Measurements from ENCODE around the gene NTF3. TPM values are rescaled to one million over a fixed set of nuclear protein-coding genes. Genes with fewer than 3 reads are reported as not detected.

NTF3 gene
- total RNA-seq, 6 experiments from 2014 or later = 1.1 to 4.0 (median 2.6) TPM

- DNase-seq (no peak), ATAC-seq (no peak)
- no peaks in the 10 kb centered on the region for H3K27me3 ChIP-seq
- no peak overlapping the region for H3K4me3 ChIP-seq
- peaks cover 0 to 9% (median 4%) of the 10 kb centered on the region in 4 donors for H3K4me1 ChIP-seq
- no peak overlapping the region for H3K27ac ChIP-seq
- 63% methylated on average over 6 of the region's 6 CpGs for WGBS (ENCODE audit: insufficient coverage, low coverage, low lambda C conversion rate, missing lambda C conversion rate)
- TF ChIP-seq, protein P1, sequence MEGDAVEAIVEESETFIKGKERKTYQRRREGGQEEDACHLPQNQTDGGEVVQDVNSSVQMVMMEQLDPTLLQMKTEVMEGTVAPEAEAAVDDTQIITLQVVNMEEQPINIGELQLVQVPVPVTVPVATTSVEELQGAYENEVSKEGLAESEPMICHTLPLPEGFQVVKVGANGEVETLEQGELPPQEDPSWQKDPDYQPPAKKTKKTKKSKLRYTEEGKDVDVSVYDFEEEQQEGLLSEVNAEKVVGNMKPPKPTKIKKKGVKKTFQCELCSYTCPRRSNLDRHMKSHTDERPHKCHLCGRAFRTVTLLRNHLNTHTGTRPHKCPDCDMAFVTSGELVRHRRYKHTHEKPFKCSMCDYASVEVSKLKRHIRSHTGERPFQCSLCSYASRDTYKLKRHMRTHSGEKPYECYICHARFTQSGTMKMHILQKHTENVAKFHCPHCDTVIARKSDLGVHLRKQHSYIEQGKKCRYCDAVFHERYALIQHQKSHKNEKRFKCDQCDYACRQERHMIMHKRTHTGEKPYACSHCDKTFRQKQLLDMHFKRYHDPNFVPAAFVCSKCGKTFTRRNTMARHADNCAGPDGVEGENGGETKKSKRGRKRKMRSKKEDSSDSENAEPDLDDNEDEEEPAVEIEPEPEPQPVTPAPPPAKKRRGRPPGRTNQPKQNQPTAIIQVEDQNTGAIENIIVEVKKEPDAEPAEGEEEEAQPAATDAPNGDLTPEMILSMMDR (IDR thresholded peaks at IDR 0.05) = no peak
- no peak for TF ChIP-seq POLR2A (IDR thresholded peaks at IDR 0.05)
- no peaks in the 10 kb centered on the region for H3K36me3 ChIP-seq
- intact Hi-C loops (cut with DNase I) = loop anchor here in 1 of 2 donors (10.0 kb wide), 1 partner anchor 70 kb away; no protein-coding TSS in a partner anchor
- no peaks in the 10 kb centered on the region for H3K9me3 ChIP-seq
Observed at GRCh38 chr12:5444520-5444919, 12.6 kb downstream of the NTF3 start.

- no peak for ATAC-seq
- 79% methylated on average over 5 of the region's 5 CpGs for WGBS (ENCODE audit: insufficient coverage, low coverage, low lambda C conversion rate, missing lambda C conversion rate)
- H3K36me3 ChIP-seq = no peaks in the 10 kb centered on the region
- no peak overlapping the region for H3K4me3 ChIP-seq
- no peak for DNase-seq
- intact Hi-C loops (cut with DNase I) = loop anchor here in 1 of 2 donors (10.0 kb wide), 1 partner anchor 67 kb away; no protein-coding TSS in a partner anchor
- TF ChIP-seq, protein P1 (IDR thresholded peaks at IDR 0.05) = no peak
- TF ChIP-seq POLR2A (IDR thresholded peaks at IDR 0.05) = no peak
- no peaks in the 10 kb centered on the region for H3K9me3 ChIP-seq
- H3K4me1 ChIP-seq = no peaks in the 10 kb centered on the region
- H3K27ac ChIP-seq = no peak overlapping the region
- no peaks in the 10 kb centered on the region for H3K27me3 ChIP-seq
Observed at GRCh38 chr12:5447320-5447719, 15.4 kb downstream of the NTF3 start.

- TF ChIP-seq, protein P1 (IDR thresholded peaks at IDR 0.05) = no peak
- TF ChIP-seq POLR2A (IDR thresholded peaks at IDR 0.05) = no peak
- ATAC-seq = no peak
- WGBS (ENCODE audit: insufficient coverage, low coverage, low lambda C conversion rate, missing lambda C conversion rate) = 77% methylated on average over 1 of the region's 1 CpG
Observed at GRCh38 chr12:5451251-5451650, 19.3 kb downstream of the NTF3 start.

GRCh38 chr12:5452569-5452968 lies 20.7 kb downstream of the NTF3 start:
- Histone ChIP-seq H3K27me3 (no peaks in the 10 kb centered on the region), H3K36me3 (no peaks in the 10 kb centered on the region), H3K9me3 (no peaks in the 10 kb centered on the region), H3K27ac (no peak overlapping the region), H3K4me1 (no peaks in the 10 kb centered on the region), H3K4me3 (no peak overlapping the region)
- intact Hi-C loops (cut with DNase I) = no loop called here
- DNase-seq (no peak), ATAC-seq (no peak)
- no peak for TF ChIP-seq POLR2A (IDR thresholded peaks at IDR 0.05)
- TF ChIP-seq, protein P1 (IDR thresholded peaks at IDR 0.05) = no peak
- WGBS (ENCODE audit: insufficient coverage, low coverage, low lambda C conversion rate, missing lambda C conversion rate) = 82% methylated on average over 8 of the region's 9 CpGs

More at GRCh38 chr12:5451251-5451650, 19.3 kb downstream of the NTF3 start:
- intact Hi-C loops (cut with DNase I) = no loop called here
- Histone ChIP-seq H3K27me3 (no peaks in the 10 kb centered on the region), H3K4me3 (no peak overlapping the region), H3K36me3 (no peaks in the 10 kb centered on the region), H3K27ac (no peak overlapping the region), H3K4me1 (no peaks in the 10 kb centered on the region), H3K9me3 (no peaks in the 10 kb centered on the region)
- DNase-seq = no peak

DNA sequence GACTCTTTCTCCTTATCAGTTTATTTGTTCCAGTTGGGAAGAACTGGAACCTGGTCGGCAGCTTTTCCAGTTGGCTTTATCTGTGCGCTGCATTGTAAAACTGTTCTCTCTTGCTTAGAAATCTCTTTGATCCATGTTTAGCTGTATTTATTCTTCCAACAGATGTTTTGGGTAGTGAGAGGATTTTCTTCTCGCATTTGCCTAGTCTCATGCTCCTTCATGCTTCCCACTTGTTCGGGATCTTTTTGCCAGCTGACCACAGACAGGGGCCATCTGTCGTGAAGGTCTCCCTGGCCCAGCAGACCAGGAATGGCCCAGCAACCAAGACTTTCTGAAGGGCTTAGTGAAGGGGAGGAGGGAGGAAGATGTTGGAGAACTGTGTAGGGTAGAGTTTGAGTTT lies 21.6 kb downstream of the NTF3 start:
- ATAC-seq (no peak), DNase-seq (no peak)
- 71% methylated on average over 5 of the region's 5 CpGs for WGBS (ENCODE audit: insufficient coverage, low coverage, low lambda C conversion rate, missing lambda C conversion rate)
- no peaks in the 10 kb centered on the region for H3K36me3 ChIP-seq
- no peak overlapping the region for H3K4me3 ChIP-seq
- no peaks in the 10 kb centered on the region for H3K9me3 ChIP-seq
- H3K4me1 ChIP-seq = no peaks in the 10 kb centered on the region
- intact Hi-C loops (cut with DNase I) = no loop called here
- TF ChIP-seq, protein P1 (IDR thresholded peaks at IDR 0.05) = no peak
- TF ChIP-seq POLR2A (IDR thresholded peaks at IDR 0.05) = no peak
- H3K27me3 ChIP-seq = no peaks in the 10 kb centered on the region
- H3K27ac ChIP-seq = no peak overlapping the region

All from right lobe of liver (tissue), 6 donors.